Peyer's patch (tissue), 4 donors: ENCODE results near the gene ECM1.

Experiments
- POLR2A ChIP-seq, 2 donors: fragments of 450-650 bp; IDR thresholded peaks; one replicate each; pipeline ENCODE4 v1.5.1; 2017; ENCODE audit warnings: antibody characterized with exemption in 2 of 2, mild to moderate bottlenecking in 2 of 2, moderate library complexity in 2 of 2
- TF ChIP-seq, protein P1 (sequence below), 6 experiments: fragments of 450-650 bp in 4 of 6; fragments of 200-600 bp in 2 of 6; sonication (generic) in 1 of 6; IDR thresholded peaks; one replicate each; pipeline ENCODE4 v1.5.1; 2017 to 2019; ENCODE audit warnings: antibody characterized with exemption in 6 of 6, mild to moderate bottlenecking in 3 of 6, moderate library complexity in 1 of 6

DNA sequence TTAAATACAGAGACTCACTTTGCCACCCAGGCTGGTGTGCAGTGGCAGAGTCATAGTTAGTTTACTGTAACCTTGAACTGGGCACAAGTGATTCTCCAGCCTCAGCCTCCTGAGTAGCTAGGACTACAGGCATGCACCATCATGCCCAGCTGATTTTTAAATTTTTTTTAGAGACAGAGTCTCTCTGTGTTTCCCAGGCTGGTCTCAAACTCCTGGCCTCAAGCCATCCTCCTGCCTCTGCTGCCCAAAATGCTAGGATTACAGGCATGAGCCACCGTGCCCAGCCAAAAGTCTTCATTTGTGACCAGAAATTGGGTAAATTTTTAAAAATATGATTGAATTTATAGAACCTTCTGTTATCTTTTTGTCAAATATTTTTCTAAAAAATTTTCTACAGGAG lies 38.6 kb upstream of the ECM1 start:
- no peak for TF ChIP-seq POLR2A (IDR thresholded peaks at IDR 0.05)
- TF ChIP-seq, protein P1, sequence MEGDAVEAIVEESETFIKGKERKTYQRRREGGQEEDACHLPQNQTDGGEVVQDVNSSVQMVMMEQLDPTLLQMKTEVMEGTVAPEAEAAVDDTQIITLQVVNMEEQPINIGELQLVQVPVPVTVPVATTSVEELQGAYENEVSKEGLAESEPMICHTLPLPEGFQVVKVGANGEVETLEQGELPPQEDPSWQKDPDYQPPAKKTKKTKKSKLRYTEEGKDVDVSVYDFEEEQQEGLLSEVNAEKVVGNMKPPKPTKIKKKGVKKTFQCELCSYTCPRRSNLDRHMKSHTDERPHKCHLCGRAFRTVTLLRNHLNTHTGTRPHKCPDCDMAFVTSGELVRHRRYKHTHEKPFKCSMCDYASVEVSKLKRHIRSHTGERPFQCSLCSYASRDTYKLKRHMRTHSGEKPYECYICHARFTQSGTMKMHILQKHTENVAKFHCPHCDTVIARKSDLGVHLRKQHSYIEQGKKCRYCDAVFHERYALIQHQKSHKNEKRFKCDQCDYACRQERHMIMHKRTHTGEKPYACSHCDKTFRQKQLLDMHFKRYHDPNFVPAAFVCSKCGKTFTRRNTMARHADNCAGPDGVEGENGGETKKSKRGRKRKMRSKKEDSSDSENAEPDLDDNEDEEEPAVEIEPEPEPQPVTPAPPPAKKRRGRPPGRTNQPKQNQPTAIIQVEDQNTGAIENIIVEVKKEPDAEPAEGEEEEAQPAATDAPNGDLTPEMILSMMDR (IDR thresholded peaks at IDR 0.05): no peak
